HEK293T (cell line): Measurements from ENCODE around the gene FIGN.

Experiments
- ARNT ChIP-seq: fragments of 450-650 bp; IDR thresholded peaks from 2 replicates; pipeline ENCODE4 v1.6.1; 2017; ENCODE audit warnings: mild to moderate bottlenecking
- BHLHE40 ChIP-seq: fragments of 450-650 bp; IDR thresholded peaks from 2 replicates; pipeline ENCODE4 v1.6.1; 2016; ENCODE audit warnings: mild to moderate bottlenecking, moderate library complexity, borderline replicate concordance
- CTBP1 ChIP-seq: fragments of 450-650 bp; IDR thresholded peaks from 2 replicates; pipeline ENCODE4 v1.6.1; 2016; ENCODE audit warnings: borderline replicate concordance
- ELF4 ChIP-seq: fragments of 450-650 bp; IDR thresholded peaks from 2 replicates; pipeline ENCODE4 v1.6.1; 2017; ENCODE audit warnings: antibody characterized with exemption
- FOXA1 ChIP-seq: fragments of 450-650 bp; IDR thresholded peaks from 2 replicates; pipeline ENCODE4 v1.6.1; 2016; ENCODE audit warnings: mild to moderate bottlenecking
- FOXM1 ChIP-seq: fragments of 450-650 bp; IDR thresholded peaks from 2 replicates; pipeline ENCODE4 v1.6.1; 2017; ENCODE audit warnings: mild to moderate bottlenecking, borderline replicate concordance
- HDGF ChIP-seq: fragments of 450-650 bp; IDR thresholded peaks from 2 replicates; pipeline ENCODE4 v1.6.1; 2017; ENCODE audit warnings: antibody characterized with exemption, borderline replicate concordance
- LEF1 ChIP-seq: fragments of 450-650 bp; IDR thresholded peaks from 2 replicates; pipeline ENCODE4 v1.6.1; 2017; ENCODE audit warnings: mild to moderate bottlenecking, borderline replicate concordance
- PKNOX1 ChIP-seq: fragments of 450-650 bp; IDR thresholded peaks from 2 replicates; pipeline ENCODE4 v1.6.1; 2016
- SP1 ChIP-seq: fragments of 450-650 bp; IDR thresholded peaks from 2 replicates; pipeline ENCODE4 v1.6.1; 2017
- TARDBP ChIP-seq: fragments of 450-650 bp; IDR thresholded peaks from 2 replicates; pipeline ENCODE4 v1.6.1; 2016
- ZNF384 ChIP-seq: fragments of 450-650 bp; IDR thresholded peaks from 2 replicates; pipeline ENCODE4 v1.6.1; 2016

DNA sequence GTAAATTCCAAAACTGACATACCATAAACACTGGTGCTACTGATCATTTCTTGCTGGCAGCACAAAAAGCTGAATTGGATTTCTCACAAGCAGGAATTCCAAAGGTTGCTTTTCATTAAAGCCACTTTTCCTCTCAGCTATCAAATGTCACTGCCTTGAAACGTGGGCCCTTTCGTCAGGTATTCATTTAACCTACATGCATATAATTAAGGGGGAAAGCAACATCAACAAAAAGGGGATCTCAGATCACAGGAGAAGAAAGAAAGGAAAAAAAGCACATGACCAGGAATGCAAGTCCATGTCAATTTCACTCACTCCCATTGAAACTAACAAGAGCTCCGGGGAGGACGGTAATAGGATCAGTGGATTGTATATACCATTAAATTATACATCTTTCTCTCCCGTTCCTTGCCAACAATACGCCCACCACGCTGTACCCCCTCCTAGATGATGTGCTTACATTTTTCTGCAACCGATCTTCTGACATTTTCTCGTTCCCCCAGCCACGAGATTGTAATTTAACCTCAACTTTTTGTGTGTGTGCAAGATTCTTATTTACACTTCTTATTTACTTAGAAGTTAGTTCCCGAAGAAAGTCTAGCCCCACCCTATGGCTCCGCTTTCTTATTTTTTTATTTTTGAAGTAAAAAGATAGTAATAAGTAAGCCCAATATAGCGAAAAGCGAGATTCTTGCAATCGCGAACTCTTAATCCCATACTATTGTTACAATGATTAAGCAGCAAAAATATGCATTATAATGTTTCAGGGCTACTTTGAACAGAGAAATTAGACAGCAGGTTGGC lies 725 bp downstream of the FIGN start:
- TF ChIP-seq SP1 (no peak), PKNOX1 (peak; percentile 48; the same call in 1 of the 2 replicates), BHLHE40 (no peak), HDGF (no peak), FOXM1 (no peak), ARNT (no peak), ZNF384 (no peak), LEF1 (no peak), FOXA1 (no peak), CTBP1 (no peak), ELF4 (no peak), TARDBP (no peak)
